Endothelial cell of umbilical vein (primary cell): ENCODE measurements around the gene WDR47. TPM values are rescaled to one million over a fixed set of nuclear protein-coding genes. Genes with fewer than 3 reads are reported as not detected.

Experiments used
- BruUV-seq: library from RNA; stranded (reverse); fragments of 400-500 nt; replicated peaks from 2 replicates; lab custom pipeline; 2021; lab: Mats Ljungman, UMichigan
- CTCF ChIA-PET: fragments of 300-600, 350-600 bp; sonication (Branson Sonifier 250); formaldehyde crosslinking; loops from one replicate; lab custom pipeline; 2021; ENCODE audit warnings: antibody characterized with exemption, inconsistent platforms; lab: Charles Lee
- POLR2A ChIA-PET: fragments of 300-600, 350-600 bp; sonication (Branson Sonifier 250); formaldehyde crosslinking; loops from one replicate; lab custom pipeline; 2021; ENCODE audit warnings: antibody characterized with exemption, inconsistent platforms; lab: Charles Lee
- DNase-seq: peaks from one replicate; pipeline ENCODE4 v3.0.0-alpha.2; 2011; ENCODE audit warnings: low read depth, low spot score
- FAIRE-seq: peaks from 2 replicates; lab custom pipeline; 2011; peaks lifted over from hg19 to GRCh38; lab: Jason Lieb, UNC
- H2AFZ ChIP-seq: 2 replicates; pipeline ENCODE4 v1.6.0; 2012; ENCODE audit warnings: low read depth, low read length, control low read depth, inconsistent platforms
- H3K27ac ChIP-seq: 2 replicates; pipeline ENCODE4 v1.5.1; 2011; ENCODE audit warnings: low read depth, mild to moderate bottlenecking, control low read depth, low read length, moderate library complexity; ENCODE audit not compliant: insufficient read depth
- H3K27me3 ChIP-seq, 2 experiments: 2 replicates each; pipeline versions ENCODE4 v1.6.0 to v1.6.1; 2011; ENCODE audit warnings: low read length in 2 of 2, mixed read lengths in 1 of 2; ENCODE audit not compliant: control insufficient read depth in 2 of 2, insufficient read depth in 2 of 2
- H3K36me3 ChIP-seq, 2 experiments: 2 replicates in 1 of 2; 3 replicates in 1 of 2; pipeline ENCODE4 v1.5.1; 2011; ENCODE audit warnings: low read length in 2 of 2, mild to moderate bottlenecking in 1 of 2, moderate library complexity in 1 of 2; ENCODE audit not compliant: control insufficient read depth in 2 of 2, insufficient read depth in 2 of 2; ENCODE audit errors: extremely low read depth in 1 of 2
- H3K4me1 ChIP-seq: 3 replicates; pipeline ENCODE4 v1.5.1; 2011; ENCODE audit warnings: mild to moderate bottlenecking, low read length; ENCODE audit not compliant: control insufficient read depth, insufficient read depth; ENCODE audit errors: extremely low read depth
- H3K4me2 ChIP-seq: 2 replicates; pipeline ENCODE4 v1.6.1; 2011; ENCODE audit warnings: low read length, control low read depth, mixed read lengths; ENCODE audit not compliant: insufficient read depth
- H3K4me3 ChIP-seq, 3 experiments: fragments of 200-600 bp in 1 of 3; sonication (generic), shearing (Covaris generic) in 1 of 3; replicated peaks in 1 of 3; 2 replicates each; pipeline ENCODE4 v1.5.1; 2011 to 2016; ENCODE audit warnings: control low read depth in 3 of 3, low read length in 3 of 3, mild to moderate bottlenecking in 2 of 3, inconsistent platforms in 1 of 3, low read depth in 1 of 3, moderate library complexity in 1 of 3; ENCODE audit not compliant: insufficient read depth in 1 of 3
- H3K79me2 ChIP-seq: 2 replicates; pipeline ENCODE4 v1.6.0; 2012; ENCODE audit warnings: low read length, inconsistent platforms; ENCODE audit not compliant: control insufficient read depth, insufficient read depth
- H3K9ac ChIP-seq: replicated peaks from 2 replicates; pipeline ENCODE3; 2011; ENCODE audit warnings: low read length, control low read depth; ENCODE audit not compliant: insufficient read depth; ENCODE audit errors: extremely low read depth
- H3K9me1 ChIP-seq: replicated peaks from 3 replicates; pipeline ENCODE4 v1.6.0; 2011; ENCODE audit warnings: mild to moderate bottlenecking, low read length; ENCODE audit not compliant: control insufficient read depth, insufficient read depth; ENCODE audit errors: extremely low read depth
- H3K9me3 ChIP-seq: replicated peaks from 2 replicates; pipeline ENCODE4 v1.5.1; 2012; ENCODE audit warnings: low read length, inconsistent platforms; ENCODE audit not compliant: control insufficient read depth, insufficient read depth
- H4K20me1 ChIP-seq: replicated peaks from 2 replicates; pipeline ENCODE3; 2011; ENCODE audit warnings: mild to moderate bottlenecking, low read length; ENCODE audit not compliant: control insufficient read depth, insufficient read depth; ENCODE audit errors: extremely low read depth
- CTCF ChIP-seq, 2 donors: IDR thresholded peaks; 1 replicate in 1 of 2; 2 replicates in 1 of 2; pipeline ENCODE4 v1.5.1; 2011; ENCODE audit warnings: low read length in 2 of 2, mild to moderate bottlenecking in 2 of 2, moderate library complexity in 2 of 2, control low read depth in 1 of 2, inconsistent platforms in 1 of 2, low read depth in 1 of 2; ENCODE audit not compliant: insufficient read depth in 1 of 2; ENCODE audit errors: extremely low read depth in 1 of 2
- EZH2 ChIP-seq: IDR thresholded peaks from 2 replicates; pipeline ENCODE4 v1.6.1; 2012; ENCODE audit warnings: borderline replicate concordance, low read depth, mild to moderate bottlenecking, moderate library complexity, low read length, inconsistent platforms; ENCODE audit not compliant: severe bottlenecking
- FOS ChIP-seq: IDR thresholded peaks from 2 replicates; pipeline ENCODE4 v1.6.1; 2011; ENCODE audit warnings: mild to moderate bottlenecking, low read length, moderate library complexity, borderline replicate concordance; ENCODE audit not compliant: insufficient read depth
- GATA2 ChIP-seq: IDR thresholded peaks from 2 replicates; pipeline ENCODE4 v1.7.0; 2011; ENCODE audit warnings: low read depth, mild to moderate bottlenecking, moderate library complexity, mixed read lengths, low read length; ENCODE audit not compliant: insufficient read length, insufficient read depth
- JUN ChIP-seq: IDR thresholded peaks from 2 replicates; pipeline ENCODE4 v1.6.1; 2011; ENCODE audit warnings: borderline replicate concordance, low read depth; ENCODE audit not compliant: insufficient read length, insufficient read depth
- MYC ChIP-seq: IDR thresholded peaks from one replicate; pipeline ENCODE4 v1.6.1; 2011; ENCODE audit warnings: mild to moderate bottlenecking, low read depth, low read length
- POLR2A ChIP-seq: IDR thresholded peaks from 2 replicates; pipeline ENCODE4 v1.6.1; 2012; ENCODE audit warnings: low read depth, mild to moderate bottlenecking, control low read depth, low read length
- POLR2AphosphoS5 ChIP-seq: IDR thresholded peaks from 2 replicates; pipeline ENCODE4 v1.6.1; 2012; ENCODE audit warnings: low read depth, mild to moderate bottlenecking, control low read depth, low read length, moderate library complexity; ENCODE audit not compliant: insufficient read depth
- dilution Hi-C: fragments of 300-500 bp; cut with MboI; formaldehyde crosslinking; loops from one replicate; pipeline ENCODE4 v1.15.0; 2019; ENCODE audit warnings: low sequenced_read_pairs; ENCODE audit not compliant: extremely low pct_ligation_motif_present
- intact Hi-C: fragments of 100-400 bp; cut with micrococcal nuclease; formaldehyde crosslinking; loops from one replicate; pipeline ENCODE4 v1.10.0; 2022
- polyA plus RNA-seq, 4 experiments: library from polyadenylated mRNA; depleted of rRNA in 3 of 4; stranded (reverse) in 3 of 4; unstranded in 1 of 4; fragments of >200 nt; gene quantifications; 2 replicates each; pipeline versions ENCODE4 v1.2.1 to v1.2.3, GENCODE V29; 2011 to 2012; ENCODE audit warnings: missing spikeins in 1 of 4
- total RNA-seq: library from RNA; stranded (reverse); gene quantifications from 2 replicates; pipeline ENCODE4 v1.2.3, GENCODE V29; 2021
- TF ChIP-seq, protein P1 (sequence below): IDR thresholded peaks from 2 replicates; pipeline ENCODE4 v1.6.1; 2011; ENCODE audit not compliant: insufficient read depth, insufficient read length

The WDR47 gene
- total and polyA plus RNA-seq, 2 donors (not counting 3 experiments of a cell fraction or from before 2014, with no cell fraction given): 9.1 to 19.0 TPM

DNA sequence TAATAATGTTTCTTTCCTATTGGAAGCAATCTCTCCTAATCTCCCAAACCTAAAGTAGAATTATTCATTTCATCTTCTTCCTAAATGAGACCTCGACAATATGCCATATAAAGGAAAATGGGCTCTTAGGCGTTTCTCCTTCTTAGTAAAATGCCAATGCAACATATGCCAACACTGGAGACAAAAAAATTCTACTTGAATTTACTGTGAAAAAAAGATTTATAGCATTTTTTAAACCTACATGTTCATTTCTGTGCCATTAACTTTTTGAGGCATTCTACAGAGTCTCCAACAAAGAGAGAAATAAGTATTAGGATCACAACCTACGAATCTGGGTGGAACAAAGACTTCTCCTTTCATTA lies 1.3 kb downstream of the WDR47 start:
- peak; percentile 37 for FAIRE-seq
- peak overlapping the region; percentile 92 to 96 (median 94) for H3K4me3 ChIP-seq
- H3K27ac ChIP-seq: peak overlapping the region; percentile 17
- TF ChIP-seq POLR2A: no peak
- TF ChIP-seq MYC: no peak
- TF ChIP-seq POLR2AphosphoS5: no peak
- TF ChIP-seq, protein P1, sequence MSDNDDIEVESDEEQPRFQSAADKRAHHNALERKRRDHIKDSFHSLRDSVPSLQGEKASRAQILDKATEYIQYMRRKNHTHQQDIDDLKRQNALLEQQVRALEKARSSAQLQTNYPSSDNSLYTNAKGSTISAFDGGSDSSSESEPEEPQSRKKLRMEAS: no peak
- TF ChIP-seq JUN: no peak
- no peak for TF ChIP-seq FOS
- TF ChIP-seq CTCF (IDR thresholded peaks at IDR 0.05; ENCODE audit: extremely low read depth in 1 of 2, insufficient read depth in 1 of 2, low read depth in 1 of 2, low read length in 2 of 2): no peak
- TF ChIP-seq GATA2: no peak
- no peak for TF ChIP-seq EZH2
- H3K9me3 ChIP-seq: no peaks in the 10 kb centered on the region
- peaks cover 10% of the 10 kb centered on the region for H3K4me1 ChIP-seq
- H3K79me2 ChIP-seq: peaks cover 36% of the 10 kb centered on the region
- H3K4me2 ChIP-seq: peak overlapping the region; percentile 94
- peak overlapping the region; percentile 85 for H3K9ac ChIP-seq
- ChIA-PET POLR2A (interaction anchor here (0.7 kb wide), 1 partner anchor 1723 kb away, joined by 11 read pairs; no protein-coding TSS in a partner anchor), CTCF (no interaction called here)
- dilution Hi-C loops: no loop called here
- BruUV-seq: TSS peak; percentile 31
- intact Hi-C loops: loop anchor here (2.0 to 5.0 kb wide), 2 partner anchors 72 to 78 kb away; partner anchors contain the start of genes CLCC1 and ELAPOR1
- no peaks in the 10 kb centered on the region for H3K9me1 ChIP-seq
- DNase-seq: peak; percentile 43
- H3K27me3 ChIP-seq: no peaks in the 10 kb centered on the region
- H2AFZ ChIP-seq: no peak overlapping the region
- no peaks in the 10 kb centered on the region for H3K36me3 ChIP-seq
- no peaks in the 10 kb centered on the region for H4K20me1 ChIP-seq
